Panc1 (cell line): ENCODE data around the gene CYRIA.

Experiments
- POLR2AphosphoS5 ChIP-seq: IDR thresholded peaks from 2 replicates; pipeline ENCODE4 v1.6.1; 2012; ENCODE audit warnings: mild to moderate bottlenecking, low read depth, low read length, moderate library complexity
- SIN3A ChIP-seq: IDR thresholded peaks from 2 replicates; pipeline ENCODE4 v1.6.1; 2012; ENCODE audit warnings: low read depth, mild to moderate bottlenecking, low read length, moderate library complexity, borderline replicate concordance; ENCODE audit not compliant: insufficient read depth
- TF ChIP-seq, protein P1 (sequence below), 2 experiments: IDR thresholded peaks; 2 replicates each; pipeline ENCODE4 v1.6.1; 2011 to 2012; ENCODE audit warnings: low read depth in 2 of 2, control low read depth in 1 of 2, low read length in 1 of 2, mild to moderate bottlenecking in 1 of 2, moderate library complexity in 1 of 2; ENCODE audit not compliant: insufficient read depth in 1 of 2
- TF ChIP-seq, protein P2 (sequence below): fragments of 450-650 bp; IDR thresholded peaks from 2 replicates; pipeline ENCODE4 v1.5.1; 2017; ENCODE audit warnings: mild to moderate bottlenecking

DNA sequence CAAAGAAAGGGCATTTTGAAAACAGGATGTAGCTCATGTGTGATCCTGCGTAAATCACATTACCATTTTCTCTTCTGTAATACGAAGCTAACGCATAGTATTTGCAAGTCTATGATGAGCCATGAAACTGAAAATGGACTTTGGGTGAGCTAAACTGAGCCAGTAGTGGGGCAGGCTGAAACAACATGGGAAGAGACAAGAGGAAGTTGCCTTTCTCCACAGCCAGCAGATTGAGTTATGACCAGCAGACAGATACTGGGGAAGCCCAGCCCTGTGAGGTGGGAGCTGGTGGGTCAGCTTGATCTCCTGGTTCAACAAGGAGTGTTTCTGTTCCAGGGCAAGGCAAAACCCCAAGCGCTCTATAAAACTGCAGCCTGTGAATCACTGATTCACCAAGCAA, 11.8 kb downstream of the CYRIA start:
- TF ChIP-seq, protein P1, sequence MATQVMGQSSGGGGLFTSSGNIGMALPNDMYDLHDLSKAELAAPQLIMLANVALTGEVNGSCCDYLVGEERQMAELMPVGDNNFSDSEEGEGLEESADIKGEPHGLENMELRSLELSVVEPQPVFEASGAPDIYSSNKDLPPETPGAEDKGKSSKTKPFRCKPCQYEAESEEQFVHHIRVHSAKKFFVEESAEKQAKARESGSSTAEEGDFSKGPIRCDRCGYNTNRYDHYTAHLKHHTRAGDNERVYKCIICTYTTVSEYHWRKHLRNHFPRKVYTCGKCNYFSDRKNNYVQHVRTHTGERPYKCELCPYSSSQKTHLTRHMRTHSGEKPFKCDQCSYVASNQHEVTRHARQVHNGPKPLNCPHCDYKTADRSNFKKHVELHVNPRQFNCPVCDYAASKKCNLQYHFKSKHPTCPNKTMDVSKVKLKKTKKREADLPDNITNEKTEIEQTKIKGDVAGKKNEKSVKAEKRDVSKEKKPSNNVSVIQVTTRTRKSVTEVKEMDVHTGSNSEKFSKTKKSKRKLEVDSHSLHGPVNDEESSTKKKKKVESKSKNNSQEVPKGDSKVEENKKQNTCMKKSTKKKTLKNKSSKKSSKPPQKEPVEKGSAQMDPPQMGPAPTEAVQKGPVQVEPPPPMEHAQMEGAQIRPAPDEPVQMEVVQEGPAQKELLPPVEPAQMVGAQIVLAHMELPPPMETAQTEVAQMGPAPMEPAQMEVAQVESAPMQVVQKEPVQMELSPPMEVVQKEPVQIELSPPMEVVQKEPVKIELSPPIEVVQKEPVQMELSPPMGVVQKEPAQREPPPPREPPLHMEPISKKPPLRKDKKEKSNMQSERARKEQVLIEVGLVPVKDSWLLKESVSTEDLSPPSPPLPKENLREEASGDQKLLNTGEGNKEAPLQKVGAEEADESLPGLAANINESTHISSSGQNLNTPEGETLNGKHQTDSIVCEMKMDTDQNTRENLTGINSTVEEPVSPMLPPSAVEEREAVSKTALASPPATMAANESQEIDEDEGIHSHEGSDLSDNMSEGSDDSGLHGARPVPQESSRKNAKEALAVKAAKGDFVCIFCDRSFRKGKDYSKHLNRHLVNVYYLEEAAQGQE (IDR thresholded peaks at IDR 0.05; ENCODE audit: insufficient read depth in 1 of 2, low read depth in 2 of 2, low read length in 1 of 2), result no peak
- TF ChIP-seq POLR2AphosphoS5 (no peak), SIN3A (no peak)
- TF ChIP-seq, protein P2, sequence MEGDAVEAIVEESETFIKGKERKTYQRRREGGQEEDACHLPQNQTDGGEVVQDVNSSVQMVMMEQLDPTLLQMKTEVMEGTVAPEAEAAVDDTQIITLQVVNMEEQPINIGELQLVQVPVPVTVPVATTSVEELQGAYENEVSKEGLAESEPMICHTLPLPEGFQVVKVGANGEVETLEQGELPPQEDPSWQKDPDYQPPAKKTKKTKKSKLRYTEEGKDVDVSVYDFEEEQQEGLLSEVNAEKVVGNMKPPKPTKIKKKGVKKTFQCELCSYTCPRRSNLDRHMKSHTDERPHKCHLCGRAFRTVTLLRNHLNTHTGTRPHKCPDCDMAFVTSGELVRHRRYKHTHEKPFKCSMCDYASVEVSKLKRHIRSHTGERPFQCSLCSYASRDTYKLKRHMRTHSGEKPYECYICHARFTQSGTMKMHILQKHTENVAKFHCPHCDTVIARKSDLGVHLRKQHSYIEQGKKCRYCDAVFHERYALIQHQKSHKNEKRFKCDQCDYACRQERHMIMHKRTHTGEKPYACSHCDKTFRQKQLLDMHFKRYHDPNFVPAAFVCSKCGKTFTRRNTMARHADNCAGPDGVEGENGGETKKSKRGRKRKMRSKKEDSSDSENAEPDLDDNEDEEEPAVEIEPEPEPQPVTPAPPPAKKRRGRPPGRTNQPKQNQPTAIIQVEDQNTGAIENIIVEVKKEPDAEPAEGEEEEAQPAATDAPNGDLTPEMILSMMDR, result no peak
